ENCODE data around the gene CHCHD6.

The CHCHD6 gene

GRCh38 chr3:127003601-127004280 lies 299.7 kb downstream of the CHCHD6 start:
- Histone ChIP-seq H3K4me3 (ENCODE audit: low read length) (no peak overlapping the region), H3K27me3 (ENCODE audit: low read depth, low read length) (no peaks in the 10 kb centered on the region), H3K9ac (ENCODE audit: low read length) (no peak overlapping the region), H3K4me1 (ENCODE audit: low read length) (no peaks in the 10 kb centered on the region), H4K20me1 (ENCODE audit: insufficient read depth, low read length) (peaks cover 8% of the 10 kb centered on the region; the same call in 1 of the 2 replicates), H2AFZ (ENCODE audit: low read depth, low read length) (no peak overlapping the region), H3K4me2 (ENCODE audit: low read length) (no peak overlapping the region), H3K9me3 (ENCODE audit: insufficient read depth, low read length) (no peaks in the 10 kb centered on the region), H3K27ac (ENCODE audit: low read length) (no peak overlapping the region), H3K36me3 (replicated peaks; ENCODE audit: low read depth, low read length) (no peaks in the 10 kb centered on the region), H3K79me2 (ENCODE audit: low read length) (no peaks in the 10 kb centered on the region)
- TF ChIP-seq EZH2phosphoT487 (IDR thresholded peaks at IDR 0.05; ENCODE audit: low read depth) (no peak), CTCF (IDR thresholded peaks at IDR 0.05; ENCODE audit: low read depth, low read length) (no peak)

GRCh38 chr3:127004641-127005397 lies 300.8 kb downstream of the CHCHD6 start:
- H3K4me1 ChIP-seq (ENCODE audit: low read length) = no peaks in the 10 kb centered on the region
- H3K79me2 ChIP-seq (ENCODE audit: low read length) = no peaks in the 10 kb centered on the region
- H3K9ac ChIP-seq (ENCODE audit: low read length) = no peak overlapping the region
- H3K36me3 ChIP-seq (replicated peaks; ENCODE audit: low read depth, low read length) = no peaks in the 10 kb centered on the region
- no peaks in the 10 kb centered on the region for H3K9me3 ChIP-seq (ENCODE audit: insufficient read depth, low read length)
- H3K27me3 ChIP-seq (ENCODE audit: low read depth, low read length) = no peaks in the 10 kb centered on the region
- TF ChIP-seq EZH2phosphoT487 (IDR thresholded peaks at IDR 0.05; ENCODE audit: low read depth) (no peak), CTCF (IDR thresholded peaks at IDR 0.05; ENCODE audit: low read depth, low read length) (no peak)
- H2AFZ ChIP-seq (ENCODE audit: low read depth, low read length) = no peak overlapping the region
- no peak overlapping the region for H3K4me2 ChIP-seq (ENCODE audit: low read length)
- peaks cover 4% of the 10 kb centered on the region; the same call in 1 of the 2 replicates for H4K20me1 ChIP-seq (ENCODE audit: insufficient read depth, low read length)
- no peak overlapping the region for H3K27ac ChIP-seq (ENCODE audit: low read length)
- H3K4me3 ChIP-seq (ENCODE audit: low read length) = no peak overlapping the region

- H4K20me1 ChIP-seq (ENCODE audit: insufficient read depth, low read length) = no peaks in the 10 kb centered on the region
Measured at GRCh38 chr3:127005864-127006500, 301.9 kb downstream of the CHCHD6 start.

More at GRCh38 chr3:127005864-127006500, 301.9 kb downstream of the CHCHD6 start:
- no peak overlapping the region for H3K4me3 ChIP-seq (ENCODE audit: low read length)
- no peak overlapping the region for H3K27ac ChIP-seq (ENCODE audit: low read length)
- no peaks in the 10 kb centered on the region for H3K79me2 ChIP-seq (ENCODE audit: low read length)
- no peaks in the 10 kb centered on the region for H3K27me3 ChIP-seq (ENCODE audit: low read depth, low read length)
- H3K4me2 ChIP-seq (ENCODE audit: low read length) = no peak overlapping the region
- no peaks in the 10 kb centered on the region for H3K9me3 ChIP-seq (ENCODE audit: insufficient read depth, low read length)
- no peaks in the 10 kb centered on the region for H3K36me3 ChIP-seq (replicated peaks; ENCODE audit: low read depth, low read length)
- H3K9ac ChIP-seq (ENCODE audit: low read length) = no peak overlapping the region
- no peak overlapping the region for H2AFZ ChIP-seq (ENCODE audit: low read depth, low read length)
- no peaks in the 10 kb centered on the region for H3K4me1 ChIP-seq (ENCODE audit: low read length)
- TF ChIP-seq EZH2phosphoT487 (IDR thresholded peaks at IDR 0.05; ENCODE audit: low read depth) (no peak), CTCF (IDR thresholded peaks at IDR 0.05; ENCODE audit: low read depth, low read length) (no peak)
